Colonic mucosa (tissue), 4 donors: ENCODE data around the gene PDCD6IP. TPM values are rescaled to one million over a fixed set of nuclear protein-coding genes. Genes with fewer than 3 reads are reported as not detected.
"Not testable (repeated sequence)": the region's sequence is repeated elsewhere in the genome, so short reads cannot be mapped to it uniquely, and the experiment has no call there.

Experiments
- DNase-seq: peaks from one replicate; pipeline ENCODE4 v3.0.0-alpha.2; 2020
- H3K27ac ChIP-seq: fragments of 200-600 bp; one replicate; pipeline ENCODE4 v1.8.0; 2021
- H3K27me3 ChIP-seq: fragments of 200-600 bp; one replicate; pipeline ENCODE4 v1.8.0; 2021
- H3K36me3 ChIP-seq: fragments of 200-600 bp; one replicate; pipeline ENCODE4 v1.8.0; 2021
- H3K4me1 ChIP-seq: fragments of 200-600 bp; one replicate; pipeline ENCODE4 v1.8.0; 2021; ENCODE audit warnings: mild to moderate bottlenecking
- H3K4me3 ChIP-seq: fragments of 200-600 bp; one replicate; pipeline ENCODE4 v1.8.0; 2021
- H3K9ac ChIP-seq, 2 donors: one replicate each; pipeline ENCODE4 v1.7.0; 2013; ENCODE audit warnings: control low read depth in 2 of 2, low read depth in 2 of 2, low read length in 2 of 2
- H3K9me3 ChIP-seq: fragments of 200-600 bp; one replicate; pipeline ENCODE4 v1.8.0; 2021
- CTCF ChIP-seq: fragments of 200-600 bp; IDR thresholded peaks from one replicate; pipeline ENCODE4 v1.8.0; 2022; ENCODE audit warnings: antibody characterized with exemption, mild to moderate bottlenecking
- intact Hi-C: fragments of 100-400 bp; cut with DNase I; formaldehyde crosslinking; loops from one replicate; pipeline ENCODE4 v1.14.1; 2022
- total RNA-seq, 2 donors: library from RNA; stranded (reverse); fragmentation: NEBNext Ultra II Directional in 1 of 2; extraction: Animal tissue kit (Norgen Biotek cat#: 25700) in 1 of 2; gene quantifications; one replicate each; pipeline ENCODE4 v1.2.1, GENCODE V29; 2021
- donor health status: healthy.
- donor health status: DM: no; HTN: no; CAD: no.
- donor health status: DM: no; HTN: no; CAD: no.

Gene PDCD6IP
- 100 to 1,000 TPM; 388 to 492 TPM for total RNA-seq

DNA sequence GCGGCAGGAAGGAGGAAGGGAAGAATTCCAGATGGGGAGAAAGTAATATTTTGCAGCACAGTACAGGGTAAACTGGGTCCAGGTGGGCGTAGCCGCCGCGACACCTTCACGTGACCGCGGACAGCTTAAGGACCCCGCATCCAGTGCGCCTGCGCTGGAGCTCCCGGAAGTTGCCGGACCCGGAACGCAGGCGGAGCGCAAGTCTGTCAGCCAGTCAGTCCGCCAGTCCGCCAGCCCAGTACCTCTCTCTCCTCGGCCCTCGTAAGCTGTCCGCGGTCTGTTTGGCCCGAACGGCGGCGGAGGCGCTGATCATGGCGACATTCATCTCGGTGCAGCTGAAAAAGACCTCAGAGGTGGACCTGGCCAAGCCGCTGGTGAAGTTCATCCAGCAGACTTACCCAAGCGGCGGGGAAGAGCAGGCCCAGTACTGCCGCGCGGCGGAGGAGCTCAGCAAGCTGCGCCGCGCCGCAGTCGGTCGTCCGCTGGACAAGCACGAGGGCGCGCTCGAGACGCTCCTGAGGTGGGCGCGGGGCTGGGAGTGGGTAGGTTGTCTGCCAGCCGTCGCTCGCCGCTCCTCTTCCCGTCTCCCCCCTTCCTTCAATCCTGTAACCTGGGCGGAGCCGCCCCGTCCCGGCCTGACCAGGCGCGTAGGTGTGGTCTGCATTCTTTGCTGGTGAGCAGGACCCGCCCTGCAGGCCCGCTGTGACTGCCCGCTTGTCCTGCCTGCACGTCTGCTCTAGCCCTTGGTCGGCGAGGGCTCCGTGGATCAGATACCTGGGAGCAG, at the start of gene PDCD6IP:
PDCD6IP (plus strand) TSS at position 213 of the 784 bp plus-strand sequence; CDS start at position 312, 99 bp downstream.
- intact Hi-C loops, result loop anchor here (10.0 kb wide), 1 partner anchor 664 kb away; no protein-coding TSS in a partner anchor
- peak within 1 kb of the TSS; percentile 86 for H3K4me3 ChIP-seq
- no peaks in the 10 kb centered on the region for H3K36me3 ChIP-seq
- TF ChIP-seq CTCF, result no peak
- H3K4me1 ChIP-seq, result no peaks in the 10 kb centered on the region
- DNase-seq, result peak; percentile 94
- peak within 1 kb of the TSS; percentile 98 for H3K27ac ChIP-seq
- H3K27me3 ChIP-seq, result no peaks in the 10 kb centered on the region
- H3K9me3 ChIP-seq, result no peaks in the 10 kb centered on the region
- peak within 1 kb of the TSS; percentile 78 to 97 for H3K9ac ChIP-seq

- no peaks in the 10 kb centered on the region for H3K36me3 ChIP-seq
- no peaks in the 10 kb centered on the region for H3K4me1 ChIP-seq
- no peak overlapping the region for H3K27ac ChIP-seq
- no peak for DNase-seq
- no peaks in the 10 kb centered on the region for H3K9me3 ChIP-seq
- intact Hi-C loops, result no loop called here
- H3K27me3 ChIP-seq, result no peaks in the 10 kb centered on the region
- H3K9ac ChIP-seq, result no peak overlapping the region
- no peak for TF ChIP-seq CTCF
- H3K4me3 ChIP-seq, result no peak overlapping the region
Observed at GRCh38 chr3:33749546-33750210, 48.8 kb upstream of the PDCD6IP start.

- H3K9ac ChIP-seq, result no peak overlapping the region
- TF ChIP-seq CTCF, result no peak
- H3K27me3 ChIP-seq, result no peaks in the 10 kb centered on the region
- no peaks in the 10 kb centered on the region for H3K4me1 ChIP-seq
- no peak for DNase-seq
- no peaks in the 10 kb centered on the region for H3K9me3 ChIP-seq
- no peak overlapping the region for H3K4me3 ChIP-seq
- no peaks in the 10 kb centered on the region for H3K36me3 ChIP-seq
- H3K27ac ChIP-seq, result no peak overlapping the region
- intact Hi-C loops, result no loop called here
Observed at GRCh38 chr3:33750211-33750548, 48.2 kb upstream of the PDCD6IP start.

DNA sequence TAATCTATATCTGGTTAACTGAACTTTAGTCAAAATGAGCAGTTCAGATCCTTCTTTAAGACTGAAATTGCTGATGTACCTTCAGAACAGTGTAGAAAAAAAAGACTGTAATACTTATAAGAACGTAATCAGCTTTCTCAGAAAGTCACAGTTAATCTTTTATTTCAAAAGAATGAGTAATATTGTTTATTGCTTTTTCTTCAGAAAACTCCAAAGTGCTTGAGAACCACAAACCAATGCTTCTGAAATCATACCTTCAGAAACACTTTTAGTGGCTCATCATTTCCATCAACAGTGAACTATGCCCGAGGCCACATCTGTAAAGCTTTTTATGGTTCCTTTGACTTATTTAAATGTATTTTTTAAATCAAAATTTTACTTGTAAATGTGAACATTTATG, 47.1 kb upstream of the PDCD6IP start:
- Histone ChIP-seq H3K27me3 (no peaks in the 10 kb centered on the region), H3K9me3 (no peaks in the 10 kb centered on the region), H3K27ac (no peak overlapping the region), H3K4me3 (no peak overlapping the region), H3K4me1 (no peaks in the 10 kb centered on the region), H3K36me3 (no peaks in the 10 kb centered on the region), H3K9ac (no peak overlapping the region)
- intact Hi-C loops, result no loop called here
- no peak for TF ChIP-seq CTCF
- DNase-seq, result no peak

DNA sequence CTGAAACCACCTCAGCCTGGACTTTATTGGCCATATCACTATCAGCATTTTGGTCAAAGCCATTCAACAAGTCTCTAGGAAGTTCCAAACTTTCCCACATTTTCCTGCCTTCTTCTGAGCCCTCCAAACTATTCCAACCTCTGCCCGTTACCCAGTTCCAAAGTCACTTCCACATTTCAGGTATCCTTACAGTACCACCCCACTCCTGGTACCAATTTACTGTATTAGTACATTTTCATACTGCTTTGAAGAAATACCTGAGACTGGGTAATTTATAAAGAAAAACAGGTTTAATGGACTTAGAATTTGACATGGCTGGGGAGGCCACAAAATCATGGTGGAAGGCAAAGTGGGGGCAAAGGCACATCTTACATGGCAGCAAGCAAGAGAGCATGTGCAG, 44.0 kb upstream of the PDCD6IP start:
- H3K4me3 ChIP-seq, H3K27ac ChIP-seq, H3K4me1 ChIP-seq, H3K9ac ChIP-seq, H3K36me3 ChIP-seq, H3K27me3 ChIP-seq, H3K9me3 ChIP-seq, intact Hi-C loops, DNase-seq: not testable (repeated sequence)

DNA sequence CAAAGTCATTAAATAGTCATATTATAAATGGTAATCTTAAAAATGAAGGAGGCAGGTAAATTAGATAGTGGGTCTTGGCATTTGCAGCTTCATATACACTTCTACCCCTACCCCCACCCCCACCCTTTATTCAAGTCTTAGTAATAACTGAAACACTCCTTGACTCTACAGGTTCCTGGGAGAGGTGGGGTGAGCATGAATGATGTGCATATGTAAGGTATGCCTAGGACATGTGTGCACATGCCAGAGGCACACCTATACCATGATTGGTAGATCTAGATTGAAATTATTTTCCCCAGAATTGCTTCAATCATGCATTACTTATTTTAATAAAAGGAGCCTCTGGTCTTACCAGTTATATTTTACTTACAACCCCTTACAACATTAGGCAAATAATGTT, 40.1 kb upstream of the PDCD6IP start:
- no peaks in the 10 kb centered on the region for H3K36me3 ChIP-seq
- no peak overlapping the region for H3K4me3 ChIP-seq
- H3K27ac ChIP-seq, result no peak overlapping the region
- H3K4me1 ChIP-seq, result no peaks in the 10 kb centered on the region
- intact Hi-C loops, result no loop called here
- H3K27me3 ChIP-seq, result no peaks in the 10 kb centered on the region
- no peak for TF ChIP-seq CTCF
- DNase-seq, result no peak
- H3K9ac ChIP-seq, result no peak overlapping the region
- no peaks in the 10 kb centered on the region for H3K9me3 ChIP-seq
